ENCODE data around the gene CFAP97D2. TPM values are rescaled to one million over a fixed set of nuclear protein-coding genes. Genes with fewer than 3 reads are reported as not detected.

CFAP97D2 gene
- total and polyA plus RNA-seq, 2 of the 13 experiments (the other 11 are each of a cell fraction or from before 2014, with no cell fraction given), result not detected

DNA sequence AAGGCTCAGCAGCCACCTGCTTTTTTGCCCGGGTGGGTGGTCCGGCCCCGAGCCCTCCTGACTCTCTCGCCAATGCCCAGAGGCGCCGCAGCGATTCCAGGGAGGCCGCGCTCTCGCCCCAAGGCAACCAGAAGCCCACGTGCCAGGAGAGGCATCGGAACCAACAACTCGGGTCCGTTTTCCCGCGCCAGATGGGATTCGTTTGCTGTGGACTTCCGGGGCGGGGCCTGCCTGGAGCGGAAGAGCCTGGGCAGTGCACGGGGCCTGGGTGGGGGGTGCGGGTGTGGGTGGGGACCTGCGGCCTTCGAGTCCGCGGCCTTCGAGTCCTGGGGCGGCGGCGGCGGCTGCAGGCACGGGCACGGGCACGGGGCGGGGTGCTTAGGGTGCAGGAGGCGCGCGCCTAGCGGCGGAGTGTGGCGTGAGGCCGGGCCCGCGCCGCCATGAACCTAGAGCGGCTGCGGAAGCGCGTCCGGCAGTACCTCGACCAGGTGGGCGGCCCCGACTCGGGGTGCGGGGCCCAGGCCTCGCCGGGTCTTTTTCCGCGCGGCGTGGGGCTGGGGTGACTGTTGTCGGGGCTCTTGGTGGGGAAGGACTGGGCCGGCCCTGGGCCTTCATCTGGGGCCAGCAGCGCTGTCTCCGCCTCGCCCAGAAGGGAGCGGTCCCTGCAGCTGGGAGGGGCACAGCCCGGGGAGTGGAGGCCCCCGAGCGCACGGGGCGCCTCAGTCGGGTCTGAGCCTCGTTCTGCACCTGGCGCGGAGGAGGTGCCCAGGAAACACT, 55.8 kb downstream of the CFAP97D2 start, which contains the start of gene CDC16 (continued):
- no peak for TF ChIP-seq ZC3H4 (CRISPR knock-in tag; IDR thresholded peaks at IDR 0.05; ENCODE audit: borderline replicate concordance)
- TF ChIP-seq, protein P1, sequence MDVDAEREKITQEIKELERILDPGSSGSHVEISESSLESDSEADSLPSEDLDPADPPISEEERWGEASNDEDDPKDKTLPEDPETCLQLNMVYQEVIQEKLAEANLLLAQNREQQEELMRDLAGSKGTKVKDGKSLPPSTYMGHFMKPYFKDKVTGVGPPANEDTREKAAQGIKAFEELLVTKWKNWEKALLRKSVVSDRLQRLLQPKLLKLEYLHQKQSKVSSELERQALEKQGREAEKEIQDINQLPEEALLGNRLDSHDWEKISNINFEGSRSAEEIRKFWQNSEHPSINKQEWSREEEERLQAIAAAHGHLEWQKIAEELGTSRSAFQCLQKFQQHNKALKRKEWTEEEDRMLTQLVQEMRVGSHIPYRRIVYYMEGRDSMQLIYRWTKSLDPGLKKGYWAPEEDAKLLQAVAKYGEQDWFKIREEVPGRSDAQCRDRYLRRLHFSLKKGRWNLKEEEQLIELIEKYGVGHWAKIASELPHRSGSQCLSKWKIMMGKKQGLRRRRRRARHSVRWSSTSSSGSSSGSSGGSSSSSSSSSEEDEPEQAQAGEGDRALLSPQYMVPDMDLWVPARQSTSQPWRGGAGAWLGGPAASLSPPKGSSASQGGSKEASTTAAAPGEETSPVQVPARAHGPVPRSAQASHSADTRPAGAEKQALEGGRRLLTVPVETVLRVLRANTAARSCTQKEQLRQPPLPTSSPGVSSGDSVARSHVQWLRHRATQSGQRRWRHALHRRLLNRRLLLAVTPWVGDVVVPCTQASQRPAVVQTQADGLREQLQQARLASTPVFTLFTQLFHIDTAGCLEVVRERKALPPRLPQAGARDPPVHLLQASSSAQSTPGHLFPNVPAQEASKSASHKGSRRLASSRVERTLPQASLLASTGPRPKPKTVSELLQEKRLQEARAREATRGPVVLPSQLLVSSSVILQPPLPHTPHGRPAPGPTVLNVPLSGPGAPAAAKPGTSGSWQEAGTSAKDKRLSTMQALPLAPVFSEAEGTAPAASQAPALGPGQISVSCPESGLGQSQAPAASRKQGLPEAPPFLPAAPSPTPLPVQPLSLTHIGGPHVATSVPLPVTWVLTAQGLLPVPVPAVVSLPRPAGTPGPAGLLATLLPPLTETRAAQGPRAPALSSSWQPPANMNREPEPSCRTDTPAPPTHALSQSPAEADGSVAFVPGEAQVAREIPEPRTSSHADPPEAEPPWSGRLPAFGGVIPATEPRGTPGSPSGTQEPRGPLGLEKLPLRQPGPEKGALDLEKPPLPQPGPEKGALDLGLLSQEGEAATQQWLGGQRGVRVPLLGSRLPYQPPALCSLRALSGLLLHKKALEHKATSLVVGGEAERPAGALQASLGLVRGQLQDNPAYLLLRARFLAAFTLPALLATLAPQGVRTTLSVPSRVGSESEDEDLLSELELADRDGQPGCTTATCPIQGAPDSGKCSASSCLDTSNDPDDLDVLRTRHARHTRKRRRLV (CRISPR knock-in tag; IDR thresholded peaks at IDR 0.05), result 0 out of 2 replicates have a peak, but pooled peaks have one; percentile 44
- TF ChIP-seq SRY (CRISPR knock-in tag; IDR thresholded peaks at IDR 0.05), result peak; percentile 74; the same call in 1 of the 2 replicates
- TF ChIP-seq ZNF7 (CRISPR knock-in tag; IDR thresholded peaks at IDR 0.05), result no peak
- no peak for TF ChIP-seq ZNF207 (IDR thresholded peaks at IDR 0.05; ENCODE audit: borderline replicate concordance)
- TF ChIP-seq HMG20B (CRISPR knock-in tag; conservative IDR thresholded peaks at IDR 0.05), result peak; percentile 60
- peak; percentile 1; the same call in 1 of the 2 replicates for TF ChIP-seq ARNTL (CRISPR knock-in tag; IDR thresholded peaks at IDR 0.05)
- TF ChIP-seq ZNF768 (CRISPR knock-in tag; IDR thresholded peaks at IDR 0.05), result peak; percentile 64; the same call in 1 of the 2 replicates
- TF ChIP-seq RELA (CRISPR knock-in tag; IDR thresholded peaks at IDR 0.05), result no peak
- TF ChIP-seq JARID2 (CRISPR knock-in tag; IDR thresholded peaks at IDR 0.05; ENCODE audit: insufficient replicate concordance), result no peak
- TF ChIP-seq SOX13 (IDR thresholded peaks at IDR 0.05), result no peak
- TF ChIP-seq SOX13 (CRISPR knock-in tag; conservative IDR thresholded peaks at IDR 0.05 in 1 of 2, IDR thresholded peaks at IDR 0.05 in 1 of 2), result 0 out of 4 replicates have a peak, but pooled peaks of 1 of the 2 experiments have one; percentile 35
- peak; percentile 65; the same call in 1 of the 2 replicates for TF ChIP-seq MTA1 (CRISPR knock-in tag; IDR thresholded peaks at IDR 0.05; ENCODE audit: borderline replicate concordance)
- TF ChIP-seq MAZ (IDR thresholded peaks at IDR 0.05; ENCODE audit: borderline replicate concordance, low read depth, low read length), result no peak
- TF ChIP-seq MAZ (CRISPR knock-in tag; IDR thresholded peaks at IDR 0.05; ENCODE audit: low read depth), result peak; percentile 61; the same call in 1 of the 2 replicates
- peak; percentile 86 for TF ChIP-seq ZNF878 (CRISPR knock-in tag; IDR thresholded peaks at IDR 0.05)
- TF ChIP-seq, protein P2, sequence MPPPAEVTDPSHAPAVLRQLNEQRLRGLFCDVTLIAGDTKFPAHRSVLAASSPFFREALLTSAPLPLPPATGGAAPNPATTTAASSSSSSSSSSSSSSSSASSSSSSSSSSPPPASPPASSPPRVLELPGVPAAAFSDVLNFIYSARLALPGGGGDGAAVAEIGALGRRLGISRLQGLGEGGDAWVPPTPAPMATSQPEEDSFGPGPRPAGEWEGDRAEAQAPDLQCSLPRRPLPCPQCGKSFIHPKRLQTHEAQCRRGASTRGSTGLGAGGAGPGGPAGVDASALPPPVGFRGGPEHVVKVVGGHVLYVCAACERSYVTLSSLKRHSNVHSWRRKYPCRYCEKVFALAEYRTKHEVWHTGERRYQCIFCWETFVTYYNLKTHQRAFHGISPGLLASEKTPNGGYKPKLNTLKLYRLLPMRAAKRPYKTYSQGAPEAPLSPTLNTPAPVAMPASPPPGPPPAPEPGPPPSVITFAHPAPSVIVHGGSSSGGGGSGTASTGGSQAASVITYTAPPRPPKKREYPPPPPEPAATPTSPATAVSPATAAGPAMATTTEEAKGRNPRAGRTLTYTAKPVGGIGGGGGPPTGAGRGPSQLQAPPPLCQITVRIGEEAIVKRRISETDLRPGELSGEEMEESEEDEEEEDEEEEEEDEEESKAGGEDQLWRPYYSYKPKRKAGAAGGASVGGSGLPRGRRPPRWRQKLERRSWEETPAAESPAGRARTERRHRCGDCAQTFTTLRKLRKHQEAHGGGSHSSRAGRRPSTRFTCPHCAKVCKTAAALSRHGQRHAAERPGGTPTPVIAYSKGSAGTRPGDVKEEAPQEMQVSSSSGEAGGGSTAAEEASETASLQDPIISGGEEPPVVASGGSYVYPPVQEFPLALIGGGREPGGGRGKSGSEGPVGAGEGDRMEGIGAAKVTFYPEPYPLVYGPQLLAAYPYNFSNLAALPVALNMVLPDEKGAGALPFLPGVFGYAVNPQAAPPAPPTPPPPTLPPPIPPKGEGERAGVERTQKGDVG (CRISPR knock-in tag; IDR thresholded peaks at IDR 0.05; ENCODE audit: borderline replicate concordance), result peak; percentile 72; the same call in 1 of the 2 replicates
- TF ChIP-seq ZNF569 (CRISPR knock-in tag; IDR thresholded peaks at IDR 0.05; ENCODE audit: borderline replicate concordance), result no peak
- no peak for TF ChIP-seq SIX1 (CRISPR knock-in tag; IDR thresholded peaks at IDR 0.05; ENCODE audit: borderline replicate concordance)
- TF ChIP-seq, protein P3, sequence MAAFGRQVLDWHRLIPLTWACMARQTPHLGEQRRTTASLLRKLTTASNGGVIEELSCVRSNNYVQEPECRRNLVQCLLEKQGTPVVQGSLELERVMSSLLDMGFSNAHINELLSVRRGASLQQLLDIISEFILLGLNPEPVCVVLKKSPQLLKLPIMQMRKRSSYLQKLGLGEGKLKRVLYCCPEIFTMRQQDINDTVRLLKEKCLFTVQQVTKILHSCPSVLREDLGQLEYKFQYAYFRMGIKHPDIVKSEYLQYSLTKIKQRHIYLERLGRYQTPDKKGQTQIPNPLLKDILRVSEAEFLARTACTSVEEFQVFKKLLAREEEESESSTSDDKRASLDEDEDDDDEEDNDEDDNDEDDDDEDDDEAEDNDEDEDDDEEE (CRISPR knock-in tag; IDR thresholded peaks at IDR 0.05), result peak; percentile 77; the same call in 1 of the 2 replicates

Measured in HepG2 (cell line).